Measurements from ENCODE around the gene UBE2G2.

Gene UBE2G2

DNA sequence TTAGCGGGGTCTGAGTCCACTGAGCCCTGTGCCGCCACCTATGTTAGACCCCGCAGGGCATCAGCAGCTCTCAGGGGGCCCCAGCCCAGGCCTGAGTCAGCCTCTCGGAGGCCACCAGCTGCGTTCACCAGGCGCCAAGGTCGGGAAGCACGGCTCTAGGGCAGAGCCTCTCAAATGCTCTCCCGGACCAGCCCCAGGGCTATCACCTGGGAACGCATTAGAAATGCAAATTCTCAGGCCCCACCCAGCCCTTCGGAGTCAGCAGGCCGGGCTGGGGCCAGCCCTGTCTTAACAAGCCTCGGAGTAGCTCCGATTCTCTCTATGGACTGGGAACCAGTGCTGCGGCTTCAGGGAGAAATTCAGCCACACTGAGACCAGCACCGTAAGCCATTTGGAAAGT lies 53.0 kb downstream of the UBE2G2 start:
- TF ChIP-seq CREB5 (CRISPR knock-in tag; IDR thresholded peaks at IDR 0.05; ENCODE audit: low read depth) (no peak), PPARA (CRISPR knock-in tag; IDR thresholded peaks at IDR 0.05; ENCODE audit: borderline replicate concordance) (no peak), BACH2 (CRISPR knock-in tag; IDR thresholded peaks at IDR 0.05; ENCODE audit: borderline replicate concordance) (no peak), TOX (CRISPR knock-in tag; IDR thresholded peaks at IDR 0.05; ENCODE audit: borderline replicate concordance) (no peak), POU6F1 (CRISPR knock-in tag; IDR thresholded peaks at IDR 0.05; ENCODE audit: borderline replicate concordance, low read depth) (no peak), CSRNP3 (CRISPR knock-in tag; IDR thresholded peaks at IDR 0.05) (no peak), GLIS3 (CRISPR knock-in tag; IDR thresholded peaks at IDR 0.05) (no peak), ESRRG (CRISPR knock-in tag; IDR thresholded peaks at IDR 0.05) (no peak), CSDC2 (CRISPR knock-in tag; IDR thresholded peaks at IDR 0.05) (no peak)
- no peak for ATAC-seq

DNA sequence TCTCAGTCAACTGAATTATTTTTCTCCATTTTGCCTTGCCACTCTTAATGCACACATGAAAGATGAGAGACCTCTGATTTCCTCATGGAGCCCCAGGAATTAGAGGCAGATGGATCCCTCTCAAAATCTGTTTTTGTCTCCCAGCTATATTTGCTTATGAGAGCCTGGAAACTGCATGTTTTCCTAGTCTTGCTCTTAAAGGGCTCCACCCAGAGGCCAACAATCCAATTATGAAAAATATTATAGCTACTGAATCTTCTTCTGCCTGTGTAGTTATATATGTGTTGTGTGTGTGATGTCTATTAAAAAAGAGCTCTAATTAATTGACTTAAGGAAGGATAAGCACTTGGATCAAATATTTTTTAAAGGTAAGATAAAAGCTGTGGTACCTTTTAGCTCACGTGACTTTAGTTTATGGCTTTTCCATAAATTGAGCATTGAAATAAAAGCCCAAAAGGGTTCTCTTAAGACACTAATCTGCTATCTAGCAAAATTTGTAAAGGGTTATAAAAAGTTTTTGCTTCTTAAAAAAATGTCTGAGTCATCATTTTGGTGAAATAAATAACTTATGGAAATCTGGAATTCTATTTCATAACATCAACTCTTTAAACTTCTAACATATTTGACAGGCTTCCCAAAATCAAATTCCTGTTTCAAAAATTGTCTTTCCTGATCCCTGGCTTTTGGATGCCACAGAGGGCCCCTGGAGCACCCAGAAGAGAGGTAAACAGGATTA lies 59.0 kb downstream of the UBE2G2 start:
- TF ChIP-seq SNAI2 (CRISPR knock-in tag; IDR thresholded peaks at IDR 0.05): no peak
- no peak for TF ChIP-seq TOX (CRISPR knock-in tag; IDR thresholded peaks at IDR 0.05; ENCODE audit: borderline replicate concordance)
- TF ChIP-seq CSRNP3 (CRISPR knock-in tag; IDR thresholded peaks at IDR 0.05): no peak
- TF ChIP-seq TCF4 (CRISPR knock-in tag; IDR thresholded peaks at IDR 0.05; ENCODE audit: borderline replicate concordance): no peak
- no peak for TF ChIP-seq GLIS3 (CRISPR knock-in tag; IDR thresholded peaks at IDR 0.05)
- TF ChIP-seq CSDC2 (CRISPR knock-in tag; IDR thresholded peaks at IDR 0.05): no peak
- no peak for ATAC-seq

DNA sequence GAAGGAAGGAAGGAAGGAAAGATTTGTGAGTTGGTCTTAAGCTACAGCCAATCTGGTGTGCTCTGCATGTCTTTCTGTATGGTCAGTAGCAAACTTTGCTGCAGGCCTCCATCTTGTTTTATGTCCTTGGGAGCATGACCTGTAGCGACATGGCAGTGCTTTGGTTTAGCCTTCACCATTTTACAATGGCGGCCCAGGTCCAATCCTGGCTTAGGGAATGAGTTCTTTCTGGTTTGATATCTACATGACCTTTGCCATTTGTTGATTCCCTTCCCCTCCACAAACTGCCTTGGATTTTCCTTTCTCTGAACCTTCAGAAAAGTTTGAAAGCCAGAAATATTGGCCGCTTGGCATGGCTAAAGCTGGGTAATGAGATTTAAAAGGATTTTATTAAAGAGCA lies 59.7 kb downstream of the UBE2G2 start:
- TF ChIP-seq ISL1 (CRISPR knock-in tag; IDR thresholded peaks at IDR 0.05): no peak
- TF ChIP-seq ARNTL (CRISPR knock-in tag; IDR thresholded peaks at IDR 0.05; ENCODE audit: borderline replicate concordance, low read depth): no peak
- no peak for TF ChIP-seq ZFP3 (CRISPR knock-in tag; IDR thresholded peaks at IDR 0.05)
- TF ChIP-seq TCF4 (CRISPR knock-in tag; IDR thresholded peaks at IDR 0.05; ENCODE audit: borderline replicate concordance): no peak
- TF ChIP-seq CSRNP3 (CRISPR knock-in tag; IDR thresholded peaks at IDR 0.05): no peak
- no peak for TF ChIP-seq PPARA (CRISPR knock-in tag; IDR thresholded peaks at IDR 0.05; ENCODE audit: borderline replicate concordance)
- no peak for TF ChIP-seq ZNF8 (CRISPR knock-in tag; IDR thresholded peaks at IDR 0.05)
- TF ChIP-seq GLIS3 (CRISPR knock-in tag; IDR thresholded peaks at IDR 0.05): no peak
- no peak for TF ChIP-seq BACH2 (CRISPR knock-in tag; IDR thresholded peaks at IDR 0.05; ENCODE audit: borderline replicate concordance)
- no peak for TF ChIP-seq ESRRG (CRISPR knock-in tag; IDR thresholded peaks at IDR 0.05)
- TF ChIP-seq ZFP30 (CRISPR knock-in tag; IDR thresholded peaks at IDR 0.05): no peak
- no peak for TF ChIP-seq OSR1 (CRISPR knock-in tag; IDR thresholded peaks at IDR 0.05)
- no peak for TF ChIP-seq TOX (CRISPR knock-in tag; IDR thresholded peaks at IDR 0.05; ENCODE audit: borderline replicate concordance)
- no peak for TF ChIP-seq POU6F1 (CRISPR knock-in tag; IDR thresholded peaks at IDR 0.05; ENCODE audit: borderline replicate concordance, low read depth)
- no peak for TF ChIP-seq SNAI2 (CRISPR knock-in tag; IDR thresholded peaks at IDR 0.05)
- TF ChIP-seq ZNF70 (CRISPR knock-in tag; IDR thresholded peaks at IDR 0.05): no peak
- no peak for TF ChIP-seq CSDC2 (CRISPR knock-in tag; IDR thresholded peaks at IDR 0.05)
- no peak for TF ChIP-seq CREB5 (CRISPR knock-in tag; IDR thresholded peaks at IDR 0.05; ENCODE audit: low read depth)
- no peak for TF ChIP-seq ZNF565 (CRISPR knock-in tag; conservative IDR thresholded peaks at IDR 0.05; ENCODE audit: low read depth)
- no peak for TF ChIP-seq ZC3H10 (CRISPR knock-in tag; IDR thresholded peaks at IDR 0.05)
- no peak for ATAC-seq

All from SK-N-SH treated with all-trans-retinoic acid at 6 μM for 48 hours (cell line).